H1 (cell line): ENCODE data around the gene TEX29. TPM values are rescaled to one million over a fixed set of nuclear protein-coding genes. Genes with fewer than 3 reads are reported as not detected.

Experiments used
- CTCF ChIA-PET: fragments of 300-600 bp; sonication (Branson Sonifier 250); formaldehyde crosslinking; loops from one replicate; lab custom pipeline; 2021; ENCODE audit not compliant: partially characterized antibody; lab: Charles Lee
- POLR2A ChIA-PET: fragments of 300-600 bp; sonication (Branson Sonifier 250); formaldehyde crosslinking; loops from one replicate; lab custom pipeline; 2021; ENCODE audit warnings: inconsistent platforms; ENCODE audit not compliant: partially characterized antibody; lab: Charles Lee
- DNase-seq, 2 experiments: peaks; one replicate each; pipeline versions ENCODE4 v3.0.0 to v3.0.0-alpha.2; 2010 to 2022; ENCODE audit warnings: low spot score in 2 of 2, low read depth in 1 of 2, mixed read lengths in 1 of 2
- FAIRE-seq: peaks from 2 replicates; lab custom pipeline; 2011; peaks lifted over from hg19 to GRCh38; lab: Jason Lieb, UNC
- H2AFZ ChIP-seq: 2 replicates; pipeline ENCODE4 v1.8.1; 2012; ENCODE audit warnings: low read length, inconsistent platforms
- H2AK5ac ChIP-seq: 2 replicates; pipeline ENCODE4 v1.6.1; 2013; ENCODE audit warnings: low read depth, low read length
- H2BK120ac ChIP-seq: replicated peaks from 2 replicates; pipeline ENCODE3; 2013; ENCODE audit warnings: low read depth, low read length, inconsistent platforms
- H2BK12ac ChIP-seq: 2 replicates; pipeline ENCODE4 v1.6.1; 2013; ENCODE audit warnings: low read depth, low read length
- H2BK15ac ChIP-seq: 2 replicates; pipeline ENCODE4 v1.6.1; 2013; ENCODE audit warnings: low read length
- H2BK20ac ChIP-seq: 2 replicates; pipeline ENCODE4 v1.6.1; 2013; ENCODE audit warnings: low read length
- H2BK5ac ChIP-seq: 2 replicates; pipeline ENCODE4 v1.6.1; 2013; ENCODE audit warnings: low read depth, low read length
- H3K14ac ChIP-seq: 2 replicates; pipeline ENCODE4 v1.6.1; 2013; ENCODE audit warnings: inconsistent platforms; ENCODE audit not compliant: insufficient read length
- H3K18ac ChIP-seq: 2 replicates; pipeline ENCODE4 v1.6.1; 2013; ENCODE audit warnings: low read length; ENCODE audit errors: extremely low read depth
- H3K23ac ChIP-seq: 2 replicates; pipeline ENCODE4 v1.6.1; 2013; ENCODE audit warnings: inconsistent platforms; ENCODE audit not compliant: insufficient read length
- H3K23me2 ChIP-seq: 2 replicates; pipeline ENCODE4 v1.6.1; 2013; ENCODE audit warnings: low read depth, low read length
- H3K27ac ChIP-seq: 2 replicates; pipeline ENCODE4 v1.6.1; 2011; ENCODE audit warnings: low read depth, low read length, inconsistent platforms
- H3K27me3 ChIP-seq, 4 experiments: replicated peaks in 1 of 4; 1 replicate in 1 of 4; 2 replicates in 3 of 4; pipeline versions ENCODE4 v1.6.1 to v1.8.1; 2011 to 2013; ENCODE audit warnings: low read length in 3 of 4, mild to moderate bottlenecking in 3 of 4, inconsistent platforms in 2 of 4, mixed read lengths in 2 of 4, moderate library complexity in 1 of 4; ENCODE audit not compliant: control insufficient read depth in 3 of 4, insufficient read depth in 3 of 4; ENCODE audit errors: extremely low read depth in 1 of 4
- H3K36me3 ChIP-seq, 4 experiments: 2 replicates each; pipeline versions ENCODE4 v1.6.1 to v1.8.1; 2011 to 2013; ENCODE audit warnings: mild to moderate bottlenecking in 4 of 4, low read length in 3 of 4, moderate library complexity in 2 of 4, control low read depth in 1 of 4, inconsistent platforms in 1 of 4; ENCODE audit not compliant: insufficient read depth in 4 of 4, control insufficient read depth in 2 of 4
- H3K4ac ChIP-seq: replicated peaks from 2 replicates; pipeline ENCODE3; 2013; ENCODE audit warnings: low read length, low read depth, mixed read lengths, inconsistent platforms; ENCODE audit not compliant: insufficient read length
- H3K4me1 ChIP-seq, 4 experiments: replicated peaks in 1 of 4; 1 replicate in 1 of 4; 2 replicates in 3 of 4; pipeline versions ENCODE4 v1.6.1 to v1.8.1; 2011 to 2013; ENCODE audit warnings: low read length in 3 of 4, inconsistent platforms in 2 of 4, mixed read lengths in 1 of 4; ENCODE audit not compliant: insufficient read depth in 4 of 4, control insufficient read depth in 3 of 4
- H3K4me2 ChIP-seq, 2 experiments: 2 replicates each; pipeline versions ENCODE4 v1.6.1 to v1.8.1; 2011 to 2013; ENCODE audit warnings: low read depth in 2 of 2, low read length in 2 of 2, control low read depth in 1 of 2, inconsistent platforms in 1 of 2, mild to moderate bottlenecking in 1 of 2; ENCODE audit not compliant: insufficient read depth in 1 of 2
- H3K4me3 ChIP-seq, 4 experiments: fragments of 200-600, 300-600 bp in 1 of 4; sonication (generic), shearing (Covaris generic), sonication (Bioruptor Twin) in 1 of 4; 2 replicates each; pipeline versions ENCODE4 v1.5.1 to v1.8.1; 2011 to 2016; ENCODE audit warnings: low read length in 4 of 4, low read depth in 3 of 4, control low read depth in 2 of 4, inconsistent platforms in 2 of 4, mild to moderate bottlenecking in 2 of 4, mixed read lengths in 1 of 4, moderate library complexity in 1 of 4; ENCODE audit not compliant: insufficient read depth in 2 of 4; ENCODE audit errors: extremely low read depth in 1 of 4
- H3K56ac ChIP-seq: replicated peaks from 2 replicates; pipeline ENCODE3; 2013; ENCODE audit warnings: low read depth, mild to moderate bottlenecking, mixed read lengths, low read length, inconsistent platforms; ENCODE audit not compliant: insufficient read length
- H3K79me1 ChIP-seq: 2 replicates; pipeline ENCODE4 v1.6.1; 2013; ENCODE audit warnings: low read depth, low read length, control low read depth
- H3K79me2 ChIP-seq, 2 experiments: 2 replicates each; pipeline versions ENCODE4 v1.6.1 to v1.8.1; 2012 to 2013; ENCODE audit warnings: low read length in 2 of 2, mild to moderate bottlenecking in 2 of 2, inconsistent platforms in 1 of 2; ENCODE audit not compliant: insufficient read depth in 2 of 2, control insufficient read depth in 1 of 2
- H3K9ac ChIP-seq, 4 experiments: replicated peaks in 1 of 4; 1 replicate in 1 of 4; 2 replicates in 3 of 4; pipeline versions ENCODE4 v1.6.1 to v1.8.1; 2011 to 2013; ENCODE audit warnings: low read depth in 3 of 4, low read length in 3 of 4, control low read depth in 2 of 4, mild to moderate bottlenecking in 2 of 4, moderate library complexity in 2 of 4, inconsistent platforms in 1 of 4; ENCODE audit errors: extremely low read depth in 1 of 4
- H3K9me3 ChIP-seq, 2 experiments: 2 replicates each; pipeline versions ENCODE4 v1.6.1 to v1.8.1; 2012 to 2013; ENCODE audit warnings: mild to moderate bottlenecking in 2 of 2, moderate library complexity in 2 of 2, control low read depth in 1 of 2, inconsistent platforms in 1 of 2, low read depth in 1 of 2, low read length in 1 of 2, mixed read lengths in 1 of 2; ENCODE audit not compliant: insufficient read depth in 2 of 2
- H4K20me1 ChIP-seq, 2 experiments: replicated peaks in 1 of 2; 2 replicates each; pipeline versions ENCODE3 to v1.8.1; 2011 to 2013; ENCODE audit warnings: inconsistent platforms in 2 of 2, low read length in 2 of 2, mild to moderate bottlenecking in 1 of 2; ENCODE audit not compliant: insufficient read depth in 2 of 2, control insufficient read depth in 1 of 2
- H4K5ac ChIP-seq: 2 replicates; pipeline ENCODE4 v1.6.1; 2013; ENCODE audit warnings: low read length, low read depth, mixed read lengths, inconsistent platforms; ENCODE audit not compliant: insufficient read length
- H4K8ac ChIP-seq: 2 replicates; pipeline ENCODE4 v1.8.0; 2013; ENCODE audit warnings: mild to moderate bottlenecking, moderate library complexity, low read length, inconsistent platforms; ENCODE audit not compliant: insufficient read depth; ENCODE audit errors: extremely low read depth
- H4K91ac ChIP-seq: replicated peaks from 2 replicates; pipeline ENCODE3; 2013; ENCODE audit warnings: low read length, mixed read lengths, inconsistent platforms; ENCODE audit not compliant: insufficient read length
- ASH2L ChIP-seq: fragments of 200-600, 300-600 bp; sonication (generic); IDR thresholded peaks from one replicate; pipeline ENCODE4 v1.7.1; 2017; ENCODE audit warnings: low read length
- ATF2 ChIP-seq: IDR thresholded peaks from 2 replicates; pipeline ENCODE4 v1.6.1; 2012; ENCODE audit warnings: low read length, inconsistent platforms
- CEBPB ChIP-seq: IDR thresholded peaks from 2 replicates; pipeline ENCODE4 v1.6.1; 2012; ENCODE audit warnings: low read depth, low read length
- GABPA ChIP-seq: IDR thresholded peaks from 2 replicates; pipeline ENCODE4 v1.6.1; 2011; ENCODE audit warnings: mild to moderate bottlenecking, low read length, moderate library complexity, borderline replicate concordance; ENCODE audit not compliant: insufficient read depth
- KDM4A ChIP-seq: IDR thresholded peaks from one replicate; pipeline ENCODE4 v1.7.1; 2012; ENCODE audit warnings: low read depth, mild to moderate bottlenecking, moderate library complexity, low read length, inconsistent platforms; ENCODE audit not compliant: severe bottlenecking
- MAX ChIP-seq: IDR thresholded peaks from 2 replicates; pipeline ENCODE4 v1.6.1; 2012; ENCODE audit warnings: inconsistent platforms
- RNF2 ChIP-seq: fragments of 200-900, 300-1000 bp; sonication (generic); IDR thresholded peaks from 2 replicates; pipeline ENCODE4 v1.7.1; 2016; ENCODE audit warnings: borderline replicate concordance, low read depth, mild to moderate bottlenecking, antibody characterized with exemption, low read length; ENCODE audit not compliant: poor library complexity, severe bottlenecking; ENCODE audit errors: missing control alignments
- SAP30 ChIP-seq: fragments of 300-600 bp; sonication (generic); IDR thresholded peaks from 2 replicates; pipeline ENCODE4 v1.7.1; 2012; ENCODE audit warnings: low read length, moderate library complexity, mild to moderate bottlenecking, inconsistent platforms; ENCODE audit not compliant: insufficient read depth, insufficient replicate concordance
- SIX5 ChIP-seq: IDR thresholded peaks from 2 replicates; pipeline ENCODE4 v1.6.1; 2011; ENCODE audit warnings: mild to moderate bottlenecking, low read depth, low read length
- SP4 ChIP-seq: IDR thresholded peaks from 2 replicates; pipeline ENCODE4 v1.6.1; 2012; ENCODE audit warnings: low read length, inconsistent platforms
- TBP ChIP-seq: IDR thresholded peaks from 2 replicates; pipeline ENCODE4 v1.6.1; 2011; ENCODE audit warnings: low read depth, low read length, improper control_type of control experiment
- WGBS, 2 experiments: shearing (Covaris generic) in 1 of 2; methylation state at CpG; one replicate each; pipeline versions ENCODE4 v1.1.6 to v1.1.7; 2013 to 2015; ENCODE audit warnings: low lambda C conversion rate in 2 of 2, mixed read lengths in 2 of 2, inconsistent platforms in 1 of 2, low coverage in 1 of 2, missing lambda C conversion rate in 1 of 2; ENCODE audit not compliant: insufficient replicate concordance in 2 of 2, insufficient coverage in 1 of 2, insufficient read length in 1 of 2; ENCODE audit errors: extremely low coverage in 1 of 2, missing lambda C conversion rate in 1 of 2; 5-methylcytosine and 5-hydroxymethylcytosine counted together
- polyA plus RNA-seq, 7 experiments: library from polyadenylated mRNA; depleted of rRNA in 3 of 7; stranded (reverse) in 5 of 7; unstranded in 2 of 7; fragments of >200 nt in 5 of 7; fragments of 200-250 nt in 2 of 7; gene quantifications; 1 replicate in 5 of 7; 2 replicates in 1 of 7; 4 replicates in 1 of 7; pipeline versions ENCODE4 v1.2.1 to v1.2.3, GENCODE V29; 2011 to 2013; ENCODE audit warnings: missing spikeins in 2 of 7, mixed read lengths in 2 of 7
- total RNA-seq: library from RNA; stranded (reverse); fragmentation: NEBNext Ultra II Directional; extraction: Animal tissue kit (Norgen Biotek cat#: 25700); gene quantifications from 2 replicates; pipeline ENCODE4 v1.2.1, GENCODE V29; 2021

TEX29 gene
- total and polyA plus RNA-seq, 2 of the 8 experiments (the other 6 are each of a cell fraction or from before 2014, with no cell fraction given), result 0.08 TPM; not detected in 1

GRCh38 chr13:111316161-111316730 lies 4.2 kb upstream of the TEX29 start:
- H3K27me3 ChIP-seq, result no peaks in the 10 kb centered on the region
- no peak overlapping the region for H4K91ac ChIP-seq
- no peak overlapping the region for H2BK20ac ChIP-seq
- H3K56ac ChIP-seq, result no peak overlapping the region
- no peak overlapping the region for H2BK15ac ChIP-seq
- H3K23me2 ChIP-seq, result no peaks in the 10 kb centered on the region
- no peak overlapping the region for H2BK12ac ChIP-seq
- no peak overlapping the region for H4K8ac ChIP-seq
- H2AK5ac ChIP-seq, result no peak overlapping the region
- H3K9me3 ChIP-seq, result peaks cover 6 to 10% of the 10 kb centered on the region in 2 experiments; a peak in 3 of 4 replicates
- H3K4ac ChIP-seq, result no peak overlapping the region
- peaks cover 0 to 3% (median 0%) of the 10 kb centered on the region in 4 experiments; a peak in 4 of 7 replicates for H3K4me1 ChIP-seq
- no peak overlapping the region for H2BK120ac ChIP-seq
- CTCF ChIA-PET, result interaction anchor here (1.0 kb wide), 1 partner anchor 88 kb away, joined by 3 read pairs; no protein-coding TSS in a partner anchor
- H4K5ac ChIP-seq, result no peak overlapping the region
- H3K14ac ChIP-seq, result no peak overlapping the region
- no peak for FAIRE-seq
- H3K36me3 ChIP-seq, result peaks cover 0 to 3% (median 0%) of the 10 kb centered on the region in 4 experiments; a peak in 1 of 8 replicates
- H3K79me2 ChIP-seq, result no peaks in the 10 kb centered on the region
- no peak overlapping the region for H3K27ac ChIP-seq
- H3K23ac ChIP-seq, result no peak overlapping the region
- POLR2A ChIA-PET, result no interaction called here
- H3K79me1 ChIP-seq, result no peaks in the 10 kb centered on the region
- H3K4me2 ChIP-seq, result no peak overlapping the region
- no peak overlapping the region for H2BK5ac ChIP-seq
- 92% methylated on average over 12 of the region's 12 CpGs; no CpG with 5 or more reads in 1 of the 2 experiments for WGBS, 2 experiments
- no peak overlapping the region for H3K9ac ChIP-seq
- no peak overlapping the region for H3K4me3 ChIP-seq
- H4K20me1 ChIP-seq, result no peaks in the 10 kb centered on the region
- no peak overlapping the region for H3K18ac ChIP-seq
- H2AFZ ChIP-seq, result no peak overlapping the region
- DNase-seq, result no peak
- TF ChIP-seq SIX5 (no peak), CEBPB (no peak), KDM4A (no peak), MAX (no peak), RNF2 (no peak), SAP30 (no peak), SP4 (no peak), GABPA (no peak), TBP (no peak), ASH2L (no peak), ATF2 (no peak)
